LoVo (cell line): ENCODE measurements around the gene PNMT.

Source experiments
- DNase-seq: peaks from one replicate; pipeline ENCODE4 v3.0.0-alpha.2; 2016; ENCODE audit warnings: low spot score

Gene PNMT

DNA sequence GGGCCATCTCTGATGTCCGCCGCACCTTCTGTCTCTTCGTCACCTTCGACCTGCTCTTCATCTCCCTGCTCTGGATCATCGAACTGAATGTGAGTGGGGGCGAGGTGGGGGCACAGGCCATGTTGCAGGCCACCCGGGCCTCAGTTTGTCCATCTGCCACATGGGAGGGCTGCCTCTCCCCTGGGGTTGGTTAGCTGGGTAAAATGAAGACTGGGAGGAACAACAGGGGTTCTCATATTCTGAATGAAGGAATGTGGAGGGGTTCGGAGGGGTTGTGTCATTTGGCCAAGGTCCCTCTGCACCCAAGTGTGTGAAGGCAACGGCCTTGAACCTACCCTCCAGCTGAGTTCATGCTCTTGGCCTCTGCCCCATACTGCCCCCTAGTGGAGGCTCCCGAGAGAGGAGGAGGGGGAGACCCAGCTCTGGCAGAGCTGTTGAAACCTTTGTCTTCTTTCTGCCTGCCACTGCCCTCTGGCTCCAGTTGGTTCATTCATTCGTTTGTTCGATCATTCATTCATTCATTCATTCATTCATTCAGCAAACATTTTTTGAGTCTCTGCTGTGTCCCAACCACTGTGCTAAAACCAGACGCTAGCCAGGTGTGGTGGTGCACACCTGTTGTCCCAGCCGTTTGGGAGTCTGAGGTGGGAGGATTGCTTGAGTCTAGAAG, 14.5 kb upstream of the PNMT start:
- DNase-seq = peak; percentile 13

- no peak for DNase-seq
Observed at GRCh38 chr17:39655105-39655504, 13.1 kb upstream of the PNMT start.

DNA sequence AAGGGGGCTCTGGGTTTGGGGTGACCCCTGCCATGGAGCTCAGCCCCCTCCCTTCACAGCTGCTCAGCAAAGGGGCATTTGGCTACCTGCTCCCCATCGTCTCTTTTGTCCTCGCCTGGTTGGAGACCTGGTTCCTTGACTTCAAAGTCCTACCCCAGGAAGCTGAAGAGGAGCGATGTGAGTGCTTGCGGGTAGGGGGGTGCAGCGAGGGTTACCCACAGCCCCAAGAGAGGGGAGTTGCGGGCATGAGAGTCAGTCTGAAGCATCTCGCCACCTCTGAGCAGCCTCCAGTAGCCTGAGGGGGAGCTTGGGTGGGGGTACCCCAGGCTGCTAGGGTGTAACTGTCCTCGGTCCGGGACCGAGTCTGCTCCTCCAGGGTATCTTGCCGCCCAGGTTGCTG, 9.9 kb upstream of the PNMT start:
- no peak for DNase-seq

GRCh38 chr17:39658760-39659159, 9.5 kb upstream of the PNMT start:
- DNase-seq = no peak

GRCh38 chr17:39659279-39660010, 8.8 kb upstream of the PNMT start:
- DNase-seq = no peak

DNA sequence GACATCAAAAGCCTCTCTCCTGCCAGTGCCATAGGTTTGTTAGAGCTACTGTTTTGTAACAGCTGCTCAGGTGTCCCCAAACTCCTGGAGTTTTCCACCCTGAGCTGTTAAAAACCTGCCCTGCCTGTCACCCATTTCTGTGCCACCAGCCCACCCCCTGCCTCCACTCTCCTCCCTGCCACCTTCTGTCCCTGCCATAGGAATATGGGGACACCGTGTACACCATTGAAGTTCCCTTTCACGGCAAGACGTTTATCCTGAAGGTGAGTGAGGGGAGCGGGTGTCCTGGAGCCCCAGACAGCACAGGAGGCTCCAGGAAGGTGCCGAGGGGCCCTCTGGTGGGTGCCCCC, 8.3 kb upstream of the PNMT start:
- no peak for DNase-seq

DNA sequence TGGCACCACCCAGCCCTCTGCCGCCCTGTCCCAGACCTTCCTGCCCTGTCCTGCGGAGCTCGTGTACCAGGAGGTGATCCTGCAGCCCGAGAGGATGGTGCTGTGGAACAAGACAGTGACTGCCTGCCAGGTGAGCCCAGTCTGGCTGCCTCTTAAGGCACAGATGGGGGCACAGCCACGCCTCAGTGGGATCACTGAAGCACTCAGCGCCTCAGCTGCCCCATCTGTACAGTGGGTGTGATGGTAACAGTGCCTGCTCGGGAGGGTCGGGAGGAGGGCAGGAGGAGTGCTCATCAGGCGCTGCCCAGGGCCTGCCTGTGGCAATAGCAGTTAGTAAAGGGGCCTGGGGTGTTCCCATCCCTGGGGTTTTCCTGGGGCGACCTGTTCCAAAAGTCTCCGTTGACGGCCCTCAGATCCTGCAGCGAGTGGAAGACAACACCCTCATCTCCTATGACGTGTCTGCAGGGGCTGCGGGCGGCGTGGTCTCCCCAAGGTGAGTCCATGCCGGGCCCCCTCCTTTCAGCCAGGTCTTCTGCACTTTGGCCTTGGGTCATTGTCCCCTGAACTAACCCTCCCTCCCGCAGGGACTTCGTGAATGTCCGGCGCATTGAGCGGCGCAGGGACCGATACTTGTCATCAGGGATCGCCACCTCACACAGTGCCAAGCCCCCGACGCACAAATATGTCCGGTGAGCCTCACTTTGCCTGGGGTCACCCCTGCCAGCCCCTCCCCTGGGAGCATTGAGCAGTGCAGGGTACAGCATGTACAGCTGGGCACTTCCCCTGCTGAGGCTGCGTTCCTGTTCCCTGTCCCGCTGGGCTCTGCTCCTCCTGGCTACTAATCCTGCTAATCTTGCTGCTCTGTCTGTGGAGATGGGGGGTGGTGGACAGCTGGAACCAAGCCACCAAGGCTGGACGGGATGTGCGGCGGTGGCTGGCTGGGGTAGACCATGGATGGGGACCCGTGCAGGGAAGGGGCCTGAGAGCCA, 7.6 kb upstream of the PNMT start:
- no peak for DNase-seq

GRCh38 chr17:39661744-39662541, 6.3 kb upstream of the PNMT start:
- DNase-seq = no peak

DNA sequence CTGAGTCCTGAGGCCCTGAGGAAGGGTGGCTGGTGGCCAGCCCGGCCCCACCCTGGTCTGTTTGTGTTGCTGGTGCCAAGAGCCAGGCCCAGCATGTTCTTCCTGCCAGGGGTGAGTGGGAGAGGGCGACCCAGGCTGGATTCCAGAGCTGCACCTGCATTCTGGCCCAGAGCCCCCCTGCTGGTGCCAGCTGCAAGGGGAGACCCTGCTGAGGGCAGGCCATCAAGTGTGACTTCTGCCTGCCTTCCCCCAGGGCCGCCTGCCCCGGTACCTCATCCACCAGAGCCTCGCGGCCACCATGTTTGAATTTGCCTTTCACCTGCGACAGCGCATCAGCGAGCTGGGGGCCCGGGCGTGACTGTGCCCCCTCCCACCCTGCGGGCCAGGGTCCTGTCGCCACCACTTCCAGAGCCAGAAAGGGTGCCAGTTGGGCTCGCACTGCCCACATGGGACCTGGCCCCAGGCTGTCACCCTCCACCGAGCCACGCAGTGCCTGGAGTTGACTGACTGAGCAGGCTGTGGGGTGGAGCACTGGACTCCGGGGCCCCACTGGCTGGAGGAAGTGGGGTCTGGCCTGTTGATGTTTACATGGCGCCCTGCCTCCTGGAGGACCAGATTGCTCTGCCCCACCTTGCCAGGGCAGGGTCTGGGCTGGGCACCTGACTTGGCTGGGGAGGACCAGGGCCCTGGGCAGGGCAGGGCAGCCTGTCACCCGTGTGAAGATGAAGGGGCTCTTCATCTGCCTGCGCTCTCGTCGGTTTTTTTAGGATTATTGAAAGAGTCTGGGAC, 5.5 kb upstream of the PNMT start:
- DNase-seq = no peak

DNA sequence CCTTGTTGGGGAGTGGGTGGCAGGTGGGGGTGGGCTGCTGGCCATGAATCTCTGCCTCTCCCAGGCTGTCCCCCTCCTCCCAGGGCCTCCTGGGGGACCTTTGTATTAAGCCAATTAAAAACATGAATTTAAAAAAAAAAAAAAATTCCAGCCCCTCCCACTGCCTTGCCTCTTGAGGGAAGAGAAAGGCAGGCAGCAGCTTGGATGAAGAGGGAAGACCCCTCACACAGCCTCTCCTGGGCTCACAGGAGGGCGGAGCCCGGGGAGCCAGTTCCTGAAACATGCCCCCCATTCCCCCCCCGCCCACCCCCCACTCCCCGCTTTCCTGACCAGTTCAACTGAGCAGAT, 4.9 kb upstream of the PNMT start:
- no peak for DNase-seq

DNA sequence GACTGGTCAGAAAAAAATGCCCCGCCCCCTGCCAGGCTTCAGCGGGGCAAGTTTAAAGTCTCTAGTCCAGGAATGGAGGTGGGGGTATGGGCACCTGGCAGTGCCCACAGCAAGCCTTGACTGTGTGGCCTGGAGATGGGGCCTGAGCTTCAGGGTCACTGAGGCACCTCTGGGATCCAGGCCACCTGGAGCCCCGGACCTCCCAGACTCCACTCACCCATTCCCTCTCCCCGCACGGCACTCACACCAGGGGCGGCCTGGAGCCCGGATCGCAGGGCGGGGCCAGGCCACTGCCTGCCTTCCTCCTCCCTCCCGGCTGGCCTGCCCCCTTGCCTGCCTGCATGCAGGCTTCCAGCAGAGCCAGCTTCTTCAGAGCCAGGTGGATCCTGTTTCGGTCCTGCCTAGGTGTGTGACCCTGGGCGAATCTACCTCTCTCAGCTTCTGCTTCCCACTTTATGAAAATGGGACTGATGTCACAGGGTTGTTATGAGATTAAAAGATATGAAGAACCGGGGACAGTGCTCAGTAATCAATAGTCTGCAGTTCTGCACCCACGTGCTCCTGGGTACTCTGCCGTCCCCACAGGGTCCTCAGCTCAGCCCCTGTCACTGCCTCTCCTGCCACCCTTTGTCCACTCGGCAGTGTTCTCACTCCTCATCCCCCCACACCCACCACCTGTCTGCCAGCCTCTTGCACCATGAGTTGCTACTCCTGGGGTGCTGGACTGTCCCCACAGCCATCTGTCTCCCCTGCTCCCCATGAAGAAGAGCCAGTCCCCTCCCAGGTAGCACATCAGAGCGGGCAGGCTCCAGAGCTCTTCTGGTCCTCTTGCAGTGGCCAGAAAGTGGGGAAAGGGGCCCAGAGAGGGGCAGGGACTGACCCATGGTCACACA, 4.3 kb upstream of the PNMT start:
- no peak for DNase-seq

DNA sequence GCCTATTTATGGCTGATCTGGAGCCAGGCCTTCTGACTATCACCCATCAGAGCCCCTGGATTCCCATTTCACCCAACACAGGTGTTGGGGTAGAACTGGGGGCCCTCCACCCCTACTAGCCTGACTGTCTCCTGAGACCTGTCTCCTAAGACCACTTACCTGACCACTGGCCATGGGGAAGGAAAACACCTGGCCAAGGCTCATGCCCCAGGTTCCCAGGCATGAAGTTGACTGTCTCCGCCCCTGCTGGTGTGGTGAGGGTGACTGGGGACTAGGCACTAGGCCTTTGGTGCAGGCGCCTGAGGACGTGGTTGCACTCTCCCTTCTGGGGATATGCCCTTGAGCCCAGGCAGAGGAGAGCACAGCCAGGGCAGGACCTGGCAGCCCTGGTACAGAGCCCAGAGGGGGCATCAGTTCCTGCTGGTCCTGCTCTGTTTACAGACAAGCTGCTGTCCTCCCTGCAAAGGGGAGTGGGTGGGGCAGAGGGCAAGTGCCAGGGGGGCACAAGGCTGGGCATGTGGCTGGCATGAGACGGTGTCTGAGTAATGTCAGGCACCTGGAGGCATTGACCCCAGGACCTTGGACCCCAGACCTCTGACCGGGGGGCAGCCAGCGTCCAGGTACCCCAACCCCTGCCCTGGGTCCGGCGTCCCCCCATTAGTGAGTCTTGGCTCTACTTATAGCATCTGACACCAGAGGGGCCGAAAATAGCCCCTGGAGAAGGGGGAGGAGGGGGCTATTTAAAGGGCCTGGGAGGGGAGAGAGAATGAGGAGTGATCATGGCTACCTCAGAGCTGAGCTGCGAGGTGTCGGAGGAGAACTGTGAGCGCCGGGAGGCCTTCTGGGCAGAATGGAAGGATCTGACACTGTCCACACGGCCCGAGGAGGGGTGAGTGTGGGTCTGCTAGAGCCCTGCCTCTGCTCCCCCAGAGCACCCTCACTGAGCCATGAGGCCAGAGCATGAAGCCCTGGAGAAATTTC, 3.4 kb upstream of the PNMT start, which contains the start of gene TCAP:
TSS of gene TCAP (plus strand) at position 769 of the 981 bp plus-strand sequence. CDS start at position 780, 11 bp downstream.
- DNase-seq = no peak

DNA sequence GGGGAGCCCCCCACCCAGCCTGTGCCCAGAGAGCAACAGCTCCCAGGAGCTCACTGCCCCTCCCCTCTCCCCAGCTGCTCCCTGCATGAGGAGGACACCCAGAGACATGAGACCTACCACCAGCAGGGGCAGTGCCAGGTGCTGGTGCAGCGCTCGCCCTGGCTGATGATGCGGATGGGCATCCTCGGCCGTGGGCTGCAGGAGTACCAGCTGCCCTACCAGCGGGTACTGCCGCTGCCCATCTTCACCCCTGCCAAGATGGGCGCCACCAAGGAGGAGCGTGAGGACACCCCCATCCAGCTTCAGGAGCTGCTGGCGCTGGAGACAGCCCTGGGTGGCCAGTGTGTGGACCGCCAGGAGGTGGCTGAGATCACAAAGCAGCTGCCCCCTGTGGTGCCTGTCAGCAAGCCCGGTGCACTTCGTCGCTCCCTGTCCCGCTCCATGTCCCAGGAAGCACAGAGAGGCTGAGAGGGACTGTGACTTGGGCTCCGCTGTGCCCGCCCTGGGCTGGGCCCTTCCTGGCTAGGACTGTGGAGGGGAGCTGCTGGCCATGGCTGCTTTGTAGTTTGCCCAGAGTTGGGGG, 2.5 kb upstream of the PNMT start:
- DNase-seq = no peak

GRCh38 chr17:39666231-39666600, 2.0 kb upstream of the PNMT start:
- DNase-seq = no peak

DNA sequence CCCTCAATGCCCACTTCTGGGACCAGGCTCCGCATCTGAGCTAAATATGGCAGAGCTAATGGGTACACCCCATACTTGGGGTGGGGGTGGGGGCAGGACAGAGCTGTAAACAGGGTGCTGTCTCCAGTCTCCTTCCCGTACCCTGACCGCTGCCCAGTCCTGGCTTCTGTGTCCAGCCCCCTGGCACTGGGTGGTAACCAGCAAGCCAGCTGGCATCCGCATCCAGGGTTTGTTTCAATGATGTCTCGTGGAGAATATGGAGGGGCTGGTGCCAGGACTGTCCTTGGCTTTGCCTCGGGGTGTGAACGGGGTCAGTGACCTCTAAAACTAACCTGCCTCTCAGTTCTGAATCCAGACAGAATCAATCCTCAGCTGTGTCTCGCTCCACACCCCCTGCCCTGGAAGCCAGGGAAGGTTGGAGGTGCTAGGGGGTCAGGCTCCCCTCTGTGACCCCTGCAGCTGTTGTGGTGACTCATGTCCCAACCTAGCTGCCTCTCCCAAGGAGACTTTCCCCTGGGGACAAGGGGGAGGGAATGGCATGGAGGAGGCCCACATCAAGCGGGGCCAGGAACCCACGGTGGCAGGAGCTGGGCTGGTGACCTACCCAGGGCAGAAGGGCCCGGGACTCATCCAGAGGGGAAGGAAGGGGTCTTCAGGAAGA, 1.5 kb upstream of the PNMT start:
- no peak for DNase-seq

GRCh38 chr17:39667262-39667944, 850 bp upstream of the PNMT start:
- DNase-seq = no peak
